Esophagus squamous epithelium (tissue), 4 donors: ENCODE results near the gene LIME1.

Experiments used
- CTCF ChIP-seq, 6 experiments: fragments of 450-650 bp in 4 of 6; fragments of 200-600 bp in 2 of 6; sonication (generic) in 2 of 6; IDR thresholded peaks; one replicate each; pipeline ENCODE4 v1.5.1; 2016 to 2019; ENCODE audit warnings: antibody characterized with exemption in 6 of 6, mild to moderate bottlenecking in 4 of 6, moderate library complexity in 4 of 6
- POLR2A ChIP-seq, 4 donors: fragments of 450-650 bp; IDR thresholded peaks; one replicate each; pipeline ENCODE4 v1.6.1; 2017; ENCODE audit warnings: antibody characterized with exemption in 4 of 4, mild to moderate bottlenecking in 4 of 4, moderate library complexity in 3 of 4

GRCh38 chr20:63691711-63692435 lies 44.6 kb upstream of the LIME1 start:
- TF ChIP-seq CTCF (IDR thresholded peaks at IDR 0.05) (no peak), POLR2A (IDR thresholded peaks at IDR 0.05) (no peak)
